Hematopoietic multipotent progenitor cell (in vitro differentiated cells): Measurements from ENCODE around the gene LRRC49. TPM values are rescaled to one million over a fixed set of nuclear protein-coding genes. Genes with fewer than 3 reads are reported as not detected.
"Not testable (repeated sequence)": the region's sequence is repeated elsewhere in the genome, so short reads cannot be mapped to it uniquely, and the experiment has no call there.

Experiments used
- DNase-seq, 3 donors: peaks; one replicate each; pipeline ENCODE4 v3.0.0-alpha.2; 2011 to 2015; ENCODE audit warnings: low read depth in 2 of 3, low spot score in 2 of 3
- total RNA-seq: library from RNA; depleted of rRNA; stranded (reverse); fragments of >200 nt; gene quantifications from one replicate; pipeline ENCODE4 v1.2.3, GENCODE V29; 2012

Gene LRRC49
- 1.6 TPM for total RNA-seq

- peak in 2 of 3 donors; percentile 56 for DNase-seq
These were observed at the start of gene LRRC49, which contains the start of gene THAP10 for GRCh38 chr15:70892002-70892911. TSS of gene LRRC49 (plus strand) at chr15:70892826. CDS start at chr15:70892895, 69 bp downstream. TSS of gene THAP10 (minus strand) at chr15:70892433. CDS start at chr15:70892272, 161 bp downstream.

GRCh38 chr15:70845602-70846360 lies 46.8 kb upstream of the LRRC49 start:
- DNase-seq = no peak

- DNase-seq = no peak
These were observed 40.7 kb upstream of the LRRC49 start for GRCh38 chr15:70851889-70852288.

- DNase-seq = no peak
These were observed 39.9 kb upstream of the LRRC49 start for GRCh38 chr15:70852501-70853317.

GRCh38 chr15:70853318-70853972 lies 39.2 kb upstream of the LRRC49 start:
- DNase-seq = peak in 2 of 3 donors; percentile 3 to 4

GRCh38 chr15:70853973-70854665 lies 38.5 kb upstream of the LRRC49 start, which contains the start of gene LARP6:
TSS of gene LARP6 (minus strand) at chr15:70854157. CDS start at chr15:70854088, 69 bp downstream.
- peak in 2 of 3 donors; percentile 37 to 51 for DNase-seq

- peak in 2 of 3 donors; percentile 8 to 29 for DNase-seq
These were observed 38.0 kb upstream of the LRRC49 start for GRCh38 chr15:70854666-70854976.

- no peak for DNase-seq
These were observed 36.9 kb upstream of the LRRC49 start for GRCh38 chr15:70855764-70856163.

- DNase-seq = no peak
These were observed 36.3 kb upstream of the LRRC49 start for GRCh38 chr15:70856177-70856883.

GRCh38 chr15:70856884-70857561 lies 35.6 kb upstream of the LRRC49 start:
- no peak for DNase-seq

- DNase-seq = no peak
These were observed 34.9 kb upstream of the LRRC49 start for GRCh38 chr15:70857562-70858285.

GRCh38 chr15:70858614-70859321 lies 33.9 kb upstream of the LRRC49 start:
- not testable (repeated sequence) for DNase-seq

GRCh38 chr15:70859322-70859908 lies 33.2 kb upstream of the LRRC49 start:
- DNase-seq = no peak

GRCh38 chr15:70859998-70860397 lies 32.6 kb upstream of the LRRC49 start:
- DNase-seq = no peak

GRCh38 chr15:70863450-70864218 lies 29.0 kb upstream of the LRRC49 start:
- no peak for DNase-seq
